Left colon (tissue), 2 donors: ENCODE results near the gene PIP5KL1. TPM values are rescaled to one million over a fixed set of nuclear protein-coding genes. Genes with fewer than 3 reads are reported as not detected.

ENCODE experiments used
- ATAC-seq: fragments of 200-7000 bp; cut with Tn5 transposase; one replicate; pipeline ENCODE4 v1.9.1; 2020; ENCODE audit warnings: mild to moderate bottlenecking, moderate library complexity
- DNase-seq, 2 donors: peaks; one replicate each; pipeline ENCODE4 v3.0.0-alpha.2; 2020
- intact Hi-C, 2 donors: fragments of 100-400 bp; cut with DNase I in 1 of 2; cut with micrococcal nuclease in 1 of 2; formaldehyde crosslinking; loops; one replicate each; pipeline versions ENCODE4 v1.11.2 to v1.14.0; 2022; cut with DNase I, micrococcal nuclease
- total RNA-seq, 2 donors: library from RNA; stranded (reverse); fragmentation: NEBNext Ultra II Directional; extraction: Animal tissue kit (Norgen Biotek cat#: 25700); gene quantifications; one replicate each; pipeline ENCODE4 v1.2.1, GENCODE V29; 2021
- donor health status: DM: no; HTN: no; CAD: no.
- donor health status: DM: yes; HTN: yes; CAD: no.

Gene PIP5KL1
- total RNA-seq, 2 donors from 2014 or later = 1.3 to 1.9 TPM

GRCh38 chr9:127871531-127871930, 59.0 kb downstream of the PIP5KL1 start:
- DNase-seq (no peak), ATAC-seq (no peak)
- intact Hi-C loops = loop anchor here in 1 of 2 donors (5.0 to 10.0 kb wide), 2 partner anchors 77 to 134 kb away; partner anchors contain the start of gene TOR2A

- DNase-seq (no peak), ATAC-seq (no peak)
- intact Hi-C loops = loop anchor here in 1 of 2 donors (5.0 to 10.0 kb wide), 2 partner anchors 76 to 134 kb away; partner anchors contain the start of gene TOR2A
Measured at GRCh38 chr9:127870887-127871286, 59.7 kb downstream of the PIP5KL1 start.

Other genes with a start within 250 kb of the PIP5KL1 start
- gene CFAP157, start 223.8 kb downstream of the PIP5KL1 start, total RNA-seq = under 1 TPM in 1 of 2 donors, not detected in 1; 0.14 TPM
- 1 to 10 TPM; 5.5 to 8.3 TPM for gene PTRH1, start 215.1 kb downstream of the PIP5KL1 start, total RNA-seq
- under 1 TPM in 1 of 2 donors, not detected in 1; 0.08 TPM for gene TTC16, start 214.7 kb downstream of the PIP5KL1 start, total RNA-seq
- 10 to 100 TPM; 32.0 to 32.7 TPM for gene TOR2A, start 195.5 kb downstream of the PIP5KL1 start, total RNA-seq
- gene SH2D3C, start 152.1 kb downstream of the PIP5KL1 start, total RNA-seq = 1 to 10 TPM; 2.8 to 3.1 TPM
- 10 to 100 TPM; 70.4 to 87.4 TPM for gene CDK9, start 144.7 kb downstream of the PIP5KL1 start, total RNA-seq
- 10 to 100 TPM; 31.4 to 47.0 TPM for gene FPGS, start 127.9 kb downstream of the PIP5KL1 start, total RNA-seq
- 10 to 100 TPM; 15.1 to 26.5 TPM for gene ENG, start 76.1 kb downstream of the PIP5KL1 start, total RNA-seq
- gene AK1, start 53.1 kb downstream of the PIP5KL1 start, total RNA-seq = 100 to 1,000 TPM; 114 to 141 TPM
- gene ST6GALNAC6, start 31.2 kb downstream of the PIP5KL1 start, total RNA-seq = 100 to 1,000 TPM; 222 to 302 TPM
- 10 to 100 TPM; 37.5 to 46.9 TPM for gene ST6GALNAC4, start 13.7 kb downstream of the PIP5KL1 start, total RNA-seq
- gene DPM2, start 7.1 kb upstream of the PIP5KL1 start, total RNA-seq = 10 to 100 TPM; 25.1 to 28.6 TPM
- 100 to 1,000 TPM; 157 to 175 TPM for gene EEIG1, start 50.2 kb upstream of the PIP5KL1 start, total RNA-seq
- 10 to 100 TPM in 1 of 2 donors, 1 to 10 TPM in 1; 10.0 to 10.5 TPM for gene NAIF1, start 136.5 kb upstream of the PIP5KL1 start, total RNA-seq
- 10 to 100 TPM; 20.5 to 26.2 TPM for gene SLC25A25, start 137.5 kb upstream of the PIP5KL1 start, total RNA-seq
- gene PTGES2, start 197.0 kb upstream of the PIP5KL1 start, total RNA-seq = 100 to 1,000 TPM in 1 of 2 donors, 10 to 100 TPM in 1; 84.2 to 113 TPM
- gene LCN2, start 218.7 kb upstream of the PIP5KL1 start, total RNA-seq = 100 to 1,000 TPM in 1 of 2 donors, 10 to 100 TPM in 1; 12.3 to 358 TPM
- 10 to 100 TPM; 35.6 to 50.5 TPM for gene BBLN, start 229.5 kb upstream of the PIP5KL1 start, total RNA-seq